WTC11 (cell line): ENCODE data around the gene ABCD4.

Source experiments
- ATF1 ChIP-seq: sonication (generic); formaldehyde crosslinking; IDR thresholded peaks from 2 replicates; pipeline ENCODE4 v1.8.1; 2023; ENCODE audit warnings: mild to moderate bottlenecking, moderate library complexity, missing genetic modification reagents
- CBFB ChIP-seq: sonication (generic); formaldehyde crosslinking; IDR thresholded peaks from 2 replicates; pipeline ENCODE4 v1.8.1; 2022; ENCODE audit warnings: mild to moderate bottlenecking, low read depth, missing genetic modification reagents
- CTCF ChIP-seq: fragments of 200-600 bp; IDR thresholded peaks from 2 replicates; pipeline ENCODE4 v1.8.0; 2022; ENCODE audit warnings: antibody characterized with exemption
- E2F1 ChIP-seq: sonication (generic); formaldehyde crosslinking; IDR thresholded peaks from 2 replicates; pipeline ENCODE4 v1.8.0; 2022; ENCODE audit warnings: mild to moderate bottlenecking, missing genetic modification reagents
- ELF4 ChIP-seq: sonication (generic); formaldehyde crosslinking; IDR thresholded peaks from 2 replicates; pipeline ENCODE4 v1.8.1; 2022; ENCODE audit warnings: low read depth, mild to moderate bottlenecking, moderate library complexity, missing genetic modification reagents
- GABPB1 ChIP-seq: sonication (generic); formaldehyde crosslinking; IDR thresholded peaks from 2 replicates; pipeline ENCODE4 v1.8.1; 2023; ENCODE audit warnings: mild to moderate bottlenecking, missing genetic modification reagents
- MAX ChIP-seq: sonication (generic); formaldehyde crosslinking; IDR thresholded peaks from 2 replicates; pipeline ENCODE4 v1.8.0; 2022; ENCODE audit warnings: mild to moderate bottlenecking, missing genetic modification reagents
- ZNF263 ChIP-seq: sonication (generic); formaldehyde crosslinking; IDR thresholded peaks from 2 replicates; pipeline ENCODE4 v1.8.1; 2022; ENCODE audit warnings: low read depth, mild to moderate bottlenecking, moderate library complexity, missing genetic modification reagents
- ZNF512 ChIP-seq: sonication (generic); formaldehyde crosslinking; IDR thresholded peaks from 2 replicates; pipeline ENCODE4 v1.8.1; 2022; ENCODE audit warnings: missing genetic modification reagents, borderline replicate concordance
- ZNF532 ChIP-seq: fragments of 250-450 bp; sonication (Bioruptor Pico); IDR thresholded peaks from 2 replicates; pipeline ENCODE4 v1.9.0; 2021; ENCODE audit warnings: mild to moderate bottlenecking, borderline replicate concordance

GRCh38 chr14:74347795-74348100 lies 45.0 kb upstream of the ABCD4 start:
- TF ChIP-seq ZNF532 (CRISPR knock-in tag) (no peak), CTCF (no peak), CBFB (CRISPR knock-in tag) (no peak), MAX (CRISPR knock-in tag) (no peak), ZNF263 (CRISPR knock-in tag) (no peak), ATF1 (CRISPR knock-in tag) (no peak), ELF4 (CRISPR knock-in tag) (no peak), ZNF512 (no peak), E2F1 (CRISPR knock-in tag) (no peak), GABPB1 (no peak)
